Colonic mucosa (tissue), 4 donors: ENCODE results near the gene SMARCA4. TPM values are rescaled to one million over a fixed set of nuclear protein-coding genes. Genes with fewer than 3 reads are reported as not detected.

Experiments used
- DNase-seq: peaks from one replicate; pipeline ENCODE4 v3.0.0-alpha.2; 2020
- H3K27ac ChIP-seq: fragments of 200-600 bp; one replicate; pipeline ENCODE4 v1.8.0; 2021
- H3K27me3 ChIP-seq: fragments of 200-600 bp; one replicate; pipeline ENCODE4 v1.8.0; 2021
- H3K36me3 ChIP-seq: fragments of 200-600 bp; one replicate; pipeline ENCODE4 v1.8.0; 2021
- H3K4me1 ChIP-seq: fragments of 200-600 bp; one replicate; pipeline ENCODE4 v1.8.0; 2021; ENCODE audit warnings: mild to moderate bottlenecking
- H3K4me3 ChIP-seq: fragments of 200-600 bp; one replicate; pipeline ENCODE4 v1.8.0; 2021
- H3K9ac ChIP-seq, 2 donors: one replicate each; pipeline ENCODE4 v1.7.0; 2013; ENCODE audit warnings: control low read depth in 2 of 2, low read depth in 2 of 2, low read length in 2 of 2
- H3K9me3 ChIP-seq: fragments of 200-600 bp; one replicate; pipeline ENCODE4 v1.8.0; 2021
- CTCF ChIP-seq: fragments of 200-600 bp; IDR thresholded peaks from one replicate; pipeline ENCODE4 v1.8.0; 2022; ENCODE audit warnings: antibody characterized with exemption, mild to moderate bottlenecking
- intact Hi-C: fragments of 100-400 bp; cut with DNase I; formaldehyde crosslinking; loops from one replicate; pipeline ENCODE4 v1.14.1; 2022
- total RNA-seq, 2 donors: library from RNA; stranded (reverse); fragmentation: NEBNext Ultra II Directional in 1 of 2; extraction: Animal tissue kit (Norgen Biotek cat#: 25700) in 1 of 2; gene quantifications; one replicate each; pipeline ENCODE4 v1.2.1, GENCODE V29; 2021
- donor health status: healthy.
- donor health status: DM: no; HTN: no; CAD: no.
- donor health status: DM: no; HTN: no; CAD: no.

The SMARCA4 gene
- total RNA-seq, 2 donors from 2014 or later, result 73.8 to 141 TPM

GRCh38 chr19:10977742-10978092, 16.9 kb downstream of the SMARCA4 start:
- no peak for DNase-seq
- no peak overlapping the region for H3K4me3 ChIP-seq
- H3K27ac ChIP-seq, result no peak overlapping the region
- H3K4me1 ChIP-seq, result peaks cover 14% of the 10 kb centered on the region
- no peaks in the 10 kb centered on the region for H3K9me3 ChIP-seq
- H3K9ac ChIP-seq, result no peak overlapping the region
- no peaks in the 10 kb centered on the region for H3K27me3 ChIP-seq
- no peak for TF ChIP-seq CTCF
- intact Hi-C loops, result no loop called here
- H3K36me3 ChIP-seq, result no peaks in the 10 kb centered on the region

GRCh38 chr19:10979951-10980381, 19.1 kb downstream of the SMARCA4 start:
- Histone ChIP-seq H3K27me3 (no peaks in the 10 kb centered on the region), H3K27ac (no peak overlapping the region), H3K4me1 (peaks cover 14% of the 10 kb centered on the region), H3K36me3 (peaks cover 10% of the 10 kb centered on the region), H3K4me3 (no peak overlapping the region), H3K9ac (no peak overlapping the region), H3K9me3 (no peaks in the 10 kb centered on the region)
- no peak for TF ChIP-seq CTCF
- intact Hi-C loops, result no loop called here
- no peak for DNase-seq

- H3K36me3 ChIP-seq, result peaks cover 14% of the 10 kb centered on the region
- H3K4me3 ChIP-seq, result no peak overlapping the region
- DNase-seq, result no peak
- no peaks in the 10 kb centered on the region for H3K27me3 ChIP-seq
- intact Hi-C loops, result no loop called here
- no peaks in the 10 kb centered on the region for H3K9me3 ChIP-seq
- H3K4me1 ChIP-seq, result peaks cover under 1% of the 10 kb centered on the region
- TF ChIP-seq CTCF, result no peak
- H3K9ac ChIP-seq, result no peak overlapping the region
- no peak overlapping the region for H3K27ac ChIP-seq
Measured at GRCh38 chr19:10981252-10981895, 20.5 kb downstream of the SMARCA4 start.

- Histone ChIP-seq H3K27me3 (no peaks in the 10 kb centered on the region), H3K4me3 (no peak overlapping the region), H3K9ac (no peak overlapping the region), H3K4me1 (no peaks in the 10 kb centered on the region), H3K27ac (no peak overlapping the region), H3K9me3 (no peaks in the 10 kb centered on the region), H3K36me3 (peaks cover 14% of the 10 kb centered on the region)
- TF ChIP-seq CTCF, result no peak
- DNase-seq, result no peak
- intact Hi-C loops, result no loop called here
Measured at GRCh38 chr19:10983026-10983425, 22.2 kb downstream of the SMARCA4 start.

- no peaks in the 10 kb centered on the region for H3K9me3 ChIP-seq
- no peak for TF ChIP-seq CTCF
- H3K36me3 ChIP-seq, result peaks cover 24% of the 10 kb centered on the region
- DNase-seq, result no peak
- intact Hi-C loops, result no loop called here
- H3K27me3 ChIP-seq, result no peaks in the 10 kb centered on the region
- H3K4me3 ChIP-seq, result no peak overlapping the region
- no peak overlapping the region for H3K27ac ChIP-seq
- H3K9ac ChIP-seq, result no peak overlapping the region
- H3K4me1 ChIP-seq, result no peaks in the 10 kb centered on the region
Measured at GRCh38 chr19:10984166-10984735, 23.4 kb downstream of the SMARCA4 start.
